ENCODE data around the gene RALGPS1.

Gene RALGPS1

GRCh38 chr9:127123064-127123890 lies 208.7 kb downstream of the RALGPS1 start:
- no peak for DNase-seq (ENCODE audit: low read depth)

- no peak for DNase-seq (ENCODE audit: low read depth)
Measured at GRCh38 chr9:127124111-127124531, 209.5 kb downstream of the RALGPS1 start.

- no peak for DNase-seq (ENCODE audit: low read depth)
Measured at GRCh38 chr9:127124792-127125191, 210.2 kb downstream of the RALGPS1 start.

- no peak for DNase-seq (ENCODE audit: low read depth)
Measured at GRCh38 chr9:127126971-127127370, 212.4 kb downstream of the RALGPS1 start.

GRCh38 chr9:127128341-127129072 lies 213.9 kb downstream of the RALGPS1 start:
- DNase-seq (ENCODE audit: low read depth) = no peak

GRCh38 chr9:127129073-127129717 lies 214.6 kb downstream of the RALGPS1 start:
- DNase-seq (ENCODE audit: low read depth) = no peak

GRCh38 chr9:127129718-127130085 lies 215.1 kb downstream of the RALGPS1 start:
- DNase-seq (ENCODE audit: low read depth) = no peak

GRCh38 chr9:127130235-127130634 lies 215.7 kb downstream of the RALGPS1 start:
- no peak for DNase-seq (ENCODE audit: low read depth)

- DNase-seq (ENCODE audit: low read depth) = no peak
Measured at GRCh38 chr9:127130661-127131538, 216.3 kb downstream of the RALGPS1 start.

- DNase-seq (ENCODE audit: low read depth) = no peak
Measured at GRCh38 chr9:127131871-127132270, 217.3 kb downstream of the RALGPS1 start.

- DNase-seq (ENCODE audit: low read depth) = no peak
Measured at GRCh38 chr9:127132375-127132774, 217.8 kb downstream of the RALGPS1 start.

GRCh38 chr9:127132921-127133647 lies 218.5 kb downstream of the RALGPS1 start:
- no peak for DNase-seq (ENCODE audit: low read depth)

GRCh38 chr9:127133739-127134167 lies 219.2 kb downstream of the RALGPS1 start:
- no peak for DNase-seq (ENCODE audit: low read depth)

- DNase-seq (ENCODE audit: low read depth) = no peak
Measured at GRCh38 chr9:127135056-127135745, 220.6 kb downstream of the RALGPS1 start.

GRCh38 chr9:127136081-127136879 lies 221.7 kb downstream of the RALGPS1 start:
- DNase-seq (ENCODE audit: low read depth) = no peak

- DNase-seq (ENCODE audit: low read depth) = no peak
Measured at GRCh38 chr9:127136880-127137639, 222.5 kb downstream of the RALGPS1 start.

GRCh38 chr9:127137640-127138360 lies 223.2 kb downstream of the RALGPS1 start:
- DNase-seq (ENCODE audit: low read depth) = no peak

- no peak for DNase-seq (ENCODE audit: low read depth)
Measured at GRCh38 chr9:127138444-127138843, 223.9 kb downstream of the RALGPS1 start.

Data from T-helper 22 cell (primary cell).